Omental fat pad (tissue), 4 donors: ENCODE measurements around the gene MAOB. TPM values are rescaled to one million over a fixed set of nuclear protein-coding genes. Genes with fewer than 3 reads are reported as not detected.

ENCODE experiments used
- ATAC-seq: fragments of 150-250 bp; one replicate; pipeline ENCODE4 v1.9.1; 2016; ENCODE audit warnings: mild to moderate bottlenecking, moderate library complexity; ENCODE audit not compliant: low FRiP score
- DNase-seq: peaks from one replicate; pipeline ENCODE4 v3.0.0-alpha.2; 2019; ENCODE audit warnings: low spot score
- total RNA-seq, 4 donors: library from RNA; depleted of rRNA; stranded (reverse); fragments of >200 nt; gene quantifications; one replicate each; pipeline ENCODE4 v1.1.0, GENCODE V29; 2016
- TF ChIP-seq, protein P1 (sequence below), 3 donors: fragments of 450-650 bp; IDR thresholded peaks; one replicate each; pipeline ENCODE4 v1.5.1; 2016 to 2017; ENCODE audit warnings: antibody characterized with exemption in 3 of 3, mild to moderate bottlenecking in 3 of 3, moderate library complexity in 2 of 3

MAOB gene
- total RNA-seq, 4 donors from 2014 or later, result 15.8 to 93.2 (median 52.3) TPM

DNA sequence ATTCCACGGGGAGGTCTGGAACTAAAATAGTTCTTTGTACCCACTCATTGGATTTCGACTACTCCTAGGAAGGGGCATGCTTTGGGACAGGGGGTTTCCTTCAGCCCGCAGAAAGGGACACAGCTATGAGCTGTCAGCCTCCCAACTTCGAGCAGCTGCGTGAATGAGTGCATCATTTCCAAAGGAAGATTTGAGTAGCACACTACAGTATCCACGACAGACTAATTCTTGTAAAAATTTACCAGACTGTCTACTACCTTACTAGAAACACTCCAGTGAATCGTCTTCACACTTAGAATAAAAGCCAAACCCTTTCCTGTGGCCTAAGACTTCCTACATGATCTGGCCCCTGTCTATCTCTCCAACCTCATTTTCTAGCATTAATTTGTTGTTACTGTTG is 124.2 kb downstream of the MAOB start:
- TF ChIP-seq, protein P1, sequence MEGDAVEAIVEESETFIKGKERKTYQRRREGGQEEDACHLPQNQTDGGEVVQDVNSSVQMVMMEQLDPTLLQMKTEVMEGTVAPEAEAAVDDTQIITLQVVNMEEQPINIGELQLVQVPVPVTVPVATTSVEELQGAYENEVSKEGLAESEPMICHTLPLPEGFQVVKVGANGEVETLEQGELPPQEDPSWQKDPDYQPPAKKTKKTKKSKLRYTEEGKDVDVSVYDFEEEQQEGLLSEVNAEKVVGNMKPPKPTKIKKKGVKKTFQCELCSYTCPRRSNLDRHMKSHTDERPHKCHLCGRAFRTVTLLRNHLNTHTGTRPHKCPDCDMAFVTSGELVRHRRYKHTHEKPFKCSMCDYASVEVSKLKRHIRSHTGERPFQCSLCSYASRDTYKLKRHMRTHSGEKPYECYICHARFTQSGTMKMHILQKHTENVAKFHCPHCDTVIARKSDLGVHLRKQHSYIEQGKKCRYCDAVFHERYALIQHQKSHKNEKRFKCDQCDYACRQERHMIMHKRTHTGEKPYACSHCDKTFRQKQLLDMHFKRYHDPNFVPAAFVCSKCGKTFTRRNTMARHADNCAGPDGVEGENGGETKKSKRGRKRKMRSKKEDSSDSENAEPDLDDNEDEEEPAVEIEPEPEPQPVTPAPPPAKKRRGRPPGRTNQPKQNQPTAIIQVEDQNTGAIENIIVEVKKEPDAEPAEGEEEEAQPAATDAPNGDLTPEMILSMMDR (IDR thresholded peaks at IDR 0.05), result no peak
- ATAC-seq (no peak), DNase-seq (no peak)

DNA sequence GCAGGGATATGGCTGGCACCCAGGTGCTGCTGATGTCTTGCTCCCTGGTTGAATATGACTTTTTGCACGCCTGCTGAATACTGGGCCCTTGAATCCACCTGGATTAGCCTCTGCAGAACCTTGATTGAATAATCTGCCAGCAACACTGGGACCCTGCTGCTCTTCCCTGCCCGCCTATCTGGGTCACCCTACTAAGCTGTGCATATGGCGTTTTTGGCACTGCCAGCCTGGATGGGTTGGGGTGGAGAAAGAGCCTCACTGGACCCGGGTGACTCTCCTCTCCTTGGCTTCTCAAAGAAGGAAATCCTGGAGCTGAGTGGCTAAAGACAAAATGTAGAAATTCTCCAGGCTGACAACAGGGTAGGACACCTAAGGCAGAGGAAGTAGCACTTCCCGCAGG is 126.2 kb downstream of the MAOB start:
- TF ChIP-seq, protein P1 (IDR thresholded peaks at IDR 0.05), result no peak
- ATAC-seq (no peak), DNase-seq (no peak)

- ATAC-seq, result no peak
Measured at GRCh38 chrX:43753637-43754036, 128.6 kb downstream of the MAOB start.

GRCh38 chrX:43750248-43750676 is 132.0 kb downstream of the MAOB start:
- DNase-seq (no peak), ATAC-seq (peak; percentile 62)
- TF ChIP-seq, protein P1 (IDR thresholded peaks at IDR 0.05), result no peak

More at GRCh38 chrX:43753637-43754036, 128.6 kb downstream of the MAOB start:
- TF ChIP-seq, protein P1 (IDR thresholded peaks at IDR 0.05), result no peak
- DNase-seq, result no peak

GRCh38 chrX:43747476-43747875 is 134.8 kb downstream of the MAOB start:
- DNase-seq (no peak), ATAC-seq (no peak)
- TF ChIP-seq, protein P1 (IDR thresholded peaks at IDR 0.05), result no peak

GRCh38 chrX:43745938-43746721 is 136.1 kb downstream of the MAOB start:
- TF ChIP-seq, protein P1 (IDR thresholded peaks at IDR 0.05), result no peak
- no peak for DNase-seq
- no peak for ATAC-seq

GRCh38 chrX:43744284-43744683 is 138.0 kb downstream of the MAOB start:
- DNase-seq (no peak), ATAC-seq (no peak)
- TF ChIP-seq, protein P1 (IDR thresholded peaks at IDR 0.05), result no peak
